Fibroblast of pulmonary artery (primary cell): ENCODE measurements around the gene PSMG4.

ENCODE experiments used
- DNase-seq: peaks from one replicate; pipeline ENCODE4 v3.0.0-alpha.2; 2010; ENCODE audit warnings: low read depth
- H3K4me3 ChIP-seq: replicated peaks from 2 replicates; pipeline ENCODE4 v1.5.1; 2011; ENCODE audit warnings: low read depth, mild to moderate bottlenecking, control low read depth, low read length, moderate library complexity
- TF ChIP-seq, protein P1 (sequence below): IDR thresholded peaks from 2 replicates; pipeline ENCODE4 v1.5.1; 2011; ENCODE audit warnings: mild to moderate bottlenecking, control low read depth, low read length, inconsistent platforms; ENCODE audit errors: missing control alignments

PSMG4 gene

DNA sequence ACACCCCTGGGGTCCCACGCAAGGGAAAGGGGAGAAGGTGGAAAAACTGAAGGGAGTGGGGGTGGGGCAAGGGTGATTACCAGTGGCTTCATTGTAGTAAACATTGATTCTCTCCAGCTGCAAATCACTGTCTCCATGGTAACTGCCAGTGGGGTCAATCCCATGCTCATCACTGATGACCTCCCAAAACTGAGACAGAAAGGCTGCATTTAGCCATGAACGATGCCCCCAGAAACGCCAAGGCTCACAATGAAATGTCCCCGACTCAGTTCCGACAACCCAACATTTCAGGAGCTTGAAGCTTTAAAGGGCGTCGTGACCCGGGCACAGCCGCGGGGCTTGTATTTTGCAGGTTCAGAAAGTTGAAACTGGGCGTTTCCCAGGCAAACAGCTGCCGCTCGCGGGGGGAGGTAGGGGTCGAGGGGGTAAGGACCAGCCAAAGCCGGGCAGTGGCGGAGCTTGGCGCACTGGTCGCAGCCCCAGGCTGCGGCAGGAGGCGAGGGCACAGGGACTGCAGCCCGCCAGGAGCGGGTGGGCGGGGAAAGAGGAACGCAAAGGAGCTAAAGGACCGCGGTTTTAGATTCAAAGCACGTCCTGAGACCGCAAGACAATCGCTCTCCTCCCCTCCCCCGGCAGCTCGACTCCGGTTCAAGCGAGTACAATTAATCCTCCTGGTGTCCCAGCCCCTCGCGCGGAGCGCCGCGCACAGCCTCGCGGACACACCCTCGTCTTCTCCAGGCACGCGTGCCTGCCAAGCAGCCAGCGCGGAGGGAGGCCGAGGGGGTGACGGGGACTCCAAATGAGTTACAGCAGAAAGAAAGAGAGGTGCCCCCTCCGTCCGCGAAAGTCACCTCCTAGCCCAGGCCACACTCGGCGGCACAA, 32.0 kb upstream of the PSMG4 start:
- TF ChIP-seq, protein P1, sequence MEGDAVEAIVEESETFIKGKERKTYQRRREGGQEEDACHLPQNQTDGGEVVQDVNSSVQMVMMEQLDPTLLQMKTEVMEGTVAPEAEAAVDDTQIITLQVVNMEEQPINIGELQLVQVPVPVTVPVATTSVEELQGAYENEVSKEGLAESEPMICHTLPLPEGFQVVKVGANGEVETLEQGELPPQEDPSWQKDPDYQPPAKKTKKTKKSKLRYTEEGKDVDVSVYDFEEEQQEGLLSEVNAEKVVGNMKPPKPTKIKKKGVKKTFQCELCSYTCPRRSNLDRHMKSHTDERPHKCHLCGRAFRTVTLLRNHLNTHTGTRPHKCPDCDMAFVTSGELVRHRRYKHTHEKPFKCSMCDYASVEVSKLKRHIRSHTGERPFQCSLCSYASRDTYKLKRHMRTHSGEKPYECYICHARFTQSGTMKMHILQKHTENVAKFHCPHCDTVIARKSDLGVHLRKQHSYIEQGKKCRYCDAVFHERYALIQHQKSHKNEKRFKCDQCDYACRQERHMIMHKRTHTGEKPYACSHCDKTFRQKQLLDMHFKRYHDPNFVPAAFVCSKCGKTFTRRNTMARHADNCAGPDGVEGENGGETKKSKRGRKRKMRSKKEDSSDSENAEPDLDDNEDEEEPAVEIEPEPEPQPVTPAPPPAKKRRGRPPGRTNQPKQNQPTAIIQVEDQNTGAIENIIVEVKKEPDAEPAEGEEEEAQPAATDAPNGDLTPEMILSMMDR = no peak
- peak overlapping the region; percentile 38 for H3K4me3 ChIP-seq
- no peak for DNase-seq

DNA sequence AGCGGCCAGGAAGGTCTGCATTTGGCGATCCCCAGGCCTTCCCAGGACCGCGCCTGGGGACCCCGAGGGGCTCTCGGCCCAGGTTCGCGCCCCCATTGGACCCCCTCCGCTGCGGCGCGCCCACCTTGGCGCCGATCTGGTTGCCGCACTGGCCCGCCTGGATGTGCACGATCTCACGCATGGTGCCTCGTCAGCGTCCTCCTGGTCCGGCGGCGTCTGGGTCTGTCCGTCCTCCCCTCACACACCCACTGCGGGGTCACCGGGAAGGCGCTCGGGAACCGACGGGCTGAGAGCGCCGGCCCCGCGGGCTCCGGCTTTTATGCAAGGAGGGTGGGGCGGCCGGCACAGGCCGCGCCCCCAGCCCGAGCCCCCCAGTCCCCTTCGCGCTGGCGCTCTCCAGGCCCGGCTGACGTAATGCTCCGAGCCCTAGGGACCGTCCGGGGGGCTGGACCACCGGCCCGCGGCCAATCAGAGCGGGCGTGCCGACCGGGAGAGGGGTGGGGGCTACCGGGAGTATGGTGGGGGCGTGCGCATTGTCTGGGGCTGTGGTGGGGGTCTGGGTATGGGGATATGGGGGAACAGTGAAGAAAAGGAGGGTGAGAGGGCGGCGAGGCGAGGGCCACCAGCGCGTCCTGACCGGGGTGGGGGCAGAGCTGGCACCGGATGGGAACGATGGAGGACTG, 31.2 kb upstream of the PSMG4 start, which contains the start of gene TUBB2B:
Gene TUBB2B, minus strand, starts transcription at position 291 of the 683 bp plus-strand sequence. Its CDS starts 110 bp downstream, at position 181.
- H3K4me3 ChIP-seq = peak within 1 kb of the TSS; percentile 38
- TF ChIP-seq, protein P1 = no peak
- no peak for DNase-seq

DNA sequence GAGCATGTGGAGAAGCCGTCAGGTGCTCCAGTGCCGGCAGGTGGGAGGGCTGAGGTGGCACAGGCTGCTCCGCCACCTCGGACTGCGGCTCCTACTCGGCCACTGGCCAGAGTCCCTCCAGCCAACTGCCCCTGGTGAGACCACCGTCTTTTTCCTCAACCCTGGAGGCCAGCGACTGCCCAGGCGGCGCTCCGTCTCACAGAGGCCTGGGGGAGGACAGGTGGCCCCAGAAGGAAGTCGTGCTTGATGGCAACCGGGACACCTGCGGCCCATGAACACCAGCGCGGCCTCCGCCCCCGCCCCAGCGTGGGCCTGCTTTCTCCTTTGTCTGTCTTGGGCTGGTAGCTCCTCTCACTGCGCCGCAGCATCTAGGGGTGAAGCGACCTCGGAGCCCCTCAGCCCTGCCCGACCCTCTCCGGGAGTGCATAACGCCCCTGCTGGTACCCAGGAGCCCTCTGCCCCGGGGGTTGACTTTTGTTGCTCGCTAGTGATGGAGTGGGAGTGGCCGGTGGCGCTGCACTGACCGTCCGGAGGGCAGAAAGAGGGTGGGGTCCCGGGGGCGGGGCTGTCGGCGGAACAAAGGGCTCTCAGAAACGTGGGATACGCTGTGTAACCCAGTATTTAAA, 30.6 kb upstream of the PSMG4 start:
- no peak for DNase-seq
- TF ChIP-seq, protein P1 = no peak
- no peak overlapping the region for H3K4me3 ChIP-seq

DNA sequence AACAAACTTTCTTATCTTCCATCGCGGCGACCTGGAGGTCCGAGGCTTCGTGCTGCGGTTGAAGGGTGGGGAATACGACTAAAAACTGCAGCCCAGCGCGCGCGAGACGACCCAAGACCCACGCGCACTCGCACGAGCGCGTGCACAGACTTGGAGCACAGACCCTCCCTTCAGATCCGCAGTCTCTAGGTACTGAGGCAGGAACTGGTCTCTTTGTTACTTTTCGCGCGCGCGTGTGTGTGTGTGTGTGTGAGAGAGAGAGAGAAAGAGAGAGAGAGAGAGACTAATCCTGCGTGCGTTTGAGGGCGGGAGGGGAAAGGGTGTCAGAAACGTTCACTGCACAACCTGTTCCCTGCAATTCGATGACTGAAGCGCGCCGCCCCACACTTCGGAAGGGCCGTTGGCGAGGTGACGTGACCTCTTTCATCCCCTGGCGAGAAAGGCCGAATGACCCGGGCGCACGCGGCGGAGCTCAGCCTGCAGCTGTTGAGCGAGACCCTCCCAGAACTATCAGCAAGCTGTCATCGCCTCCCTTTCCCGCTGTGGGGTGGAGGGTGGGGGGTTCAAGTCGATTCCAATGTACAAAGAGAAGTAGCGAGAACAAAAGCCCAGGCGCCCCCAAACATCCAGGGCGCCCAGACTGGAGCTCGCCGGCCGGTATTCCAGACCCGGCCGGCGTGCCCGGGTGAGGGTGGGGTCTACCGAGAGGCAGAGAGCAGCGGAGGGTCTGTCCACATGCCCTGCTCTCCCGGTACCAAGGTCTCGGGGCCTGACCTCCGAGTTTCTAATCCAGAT, 29.8 kb upstream of the PSMG4 start:
- no peak for DNase-seq
- TF ChIP-seq, protein P1 = no peak
- no peak overlapping the region for H3K4me3 ChIP-seq

DNA sequence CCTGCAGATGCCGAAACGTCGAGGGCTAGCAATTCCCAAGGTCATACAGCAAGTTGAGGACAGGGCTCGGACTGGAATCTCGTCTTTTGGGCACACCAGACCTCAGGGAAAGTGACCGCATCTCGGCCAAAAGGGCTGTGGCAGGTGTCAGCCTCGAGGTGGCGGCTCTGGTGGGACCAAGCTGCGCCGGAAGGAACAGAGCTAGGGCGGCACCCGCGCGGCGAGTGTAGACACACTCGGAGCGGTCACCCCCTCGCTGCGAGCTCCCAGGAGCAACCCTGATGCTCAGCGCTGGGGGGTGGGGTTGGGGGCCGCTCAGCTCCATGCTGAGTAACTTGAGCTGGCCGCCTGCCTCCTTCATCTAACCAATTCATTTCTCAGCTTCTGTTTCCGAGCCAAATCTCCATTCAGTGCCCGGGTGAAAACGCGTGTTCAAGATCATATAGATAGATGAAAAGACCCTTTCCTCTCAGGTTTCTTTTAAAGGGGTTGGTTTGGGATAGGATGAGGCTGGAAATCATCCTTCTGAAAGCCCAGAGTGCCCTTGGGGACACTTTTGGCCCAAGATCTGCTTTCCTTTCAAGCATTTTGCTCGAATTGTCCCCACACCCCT, 29.1 kb upstream of the PSMG4 start:
- no peak overlapping the region for H3K4me3 ChIP-seq
- DNase-seq = no peak
- TF ChIP-seq, protein P1 = no peak
